Suprapubic skin (tissue), 4 donors: ENCODE measurements around the gene BTK.

Experiments used
- EP300 ChIP-seq: sonication (generic); formaldehyde crosslinking; IDR thresholded peaks from one replicate; pipeline ENCODE4 v1.6.1; 2017; ENCODE audit warnings: antibody characterized with exemption
- POLR2A ChIP-seq, 2 donors: fragments of 450-650 bp; IDR thresholded peaks; one replicate each; pipeline ENCODE4 v1.6.1; 2017; ENCODE audit warnings: antibody characterized with exemption in 2 of 2, mild to moderate bottlenecking in 2 of 2, moderate library complexity in 2 of 2
- POLR2AphosphoS5 ChIP-seq, 3 donors: sonication (generic); formaldehyde crosslinking; IDR thresholded peaks; one replicate each; pipeline ENCODE4 v1.6.1; 2017; ENCODE audit warnings: antibody characterized with exemption in 3 of 3
- TF ChIP-seq, protein P1 (sequence below), 2 donors: fragments of 200-600 bp in 1 of 2; fragments of 450-650 bp in 1 of 2; sonication (generic) in 1 of 2; IDR thresholded peaks; one replicate each; pipeline ENCODE4 v1.5.1; 2016 to 2019; ENCODE audit warnings: antibody characterized with exemption in 2 of 2, mild to moderate bottlenecking in 1 of 2, moderate library complexity in 1 of 2

DNA sequence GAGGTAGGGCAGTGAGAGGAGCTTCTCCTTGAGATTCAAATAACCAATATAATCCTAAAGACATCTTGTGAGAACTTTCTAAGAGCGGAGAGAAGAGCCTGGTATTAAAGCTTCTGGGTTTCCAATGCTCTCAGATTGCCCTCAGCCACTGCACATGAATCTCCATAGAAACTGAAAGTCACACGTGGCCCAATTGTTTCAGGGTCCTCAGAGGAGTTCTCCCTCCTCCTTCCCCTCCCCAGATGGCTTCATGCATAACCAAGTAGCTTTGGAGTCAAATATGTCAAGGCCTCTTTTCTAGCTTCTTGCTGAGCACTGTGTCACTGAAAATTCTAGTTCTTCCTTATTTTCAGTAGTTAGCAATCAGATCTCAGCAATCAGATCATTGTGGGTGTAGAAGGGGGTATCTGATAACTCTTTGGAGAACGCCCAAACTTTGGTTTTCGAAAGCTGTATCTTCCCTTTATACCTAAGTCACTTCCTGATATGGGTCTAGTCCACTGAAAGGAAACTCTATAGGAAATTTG lies 2.2 kb downstream of the BTK start:
- TF ChIP-seq, protein P1, sequence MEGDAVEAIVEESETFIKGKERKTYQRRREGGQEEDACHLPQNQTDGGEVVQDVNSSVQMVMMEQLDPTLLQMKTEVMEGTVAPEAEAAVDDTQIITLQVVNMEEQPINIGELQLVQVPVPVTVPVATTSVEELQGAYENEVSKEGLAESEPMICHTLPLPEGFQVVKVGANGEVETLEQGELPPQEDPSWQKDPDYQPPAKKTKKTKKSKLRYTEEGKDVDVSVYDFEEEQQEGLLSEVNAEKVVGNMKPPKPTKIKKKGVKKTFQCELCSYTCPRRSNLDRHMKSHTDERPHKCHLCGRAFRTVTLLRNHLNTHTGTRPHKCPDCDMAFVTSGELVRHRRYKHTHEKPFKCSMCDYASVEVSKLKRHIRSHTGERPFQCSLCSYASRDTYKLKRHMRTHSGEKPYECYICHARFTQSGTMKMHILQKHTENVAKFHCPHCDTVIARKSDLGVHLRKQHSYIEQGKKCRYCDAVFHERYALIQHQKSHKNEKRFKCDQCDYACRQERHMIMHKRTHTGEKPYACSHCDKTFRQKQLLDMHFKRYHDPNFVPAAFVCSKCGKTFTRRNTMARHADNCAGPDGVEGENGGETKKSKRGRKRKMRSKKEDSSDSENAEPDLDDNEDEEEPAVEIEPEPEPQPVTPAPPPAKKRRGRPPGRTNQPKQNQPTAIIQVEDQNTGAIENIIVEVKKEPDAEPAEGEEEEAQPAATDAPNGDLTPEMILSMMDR (IDR thresholded peaks at IDR 0.05), result no peak
- no peak for TF ChIP-seq POLR2AphosphoS5 (IDR thresholded peaks at IDR 0.05)
- no peak for TF ChIP-seq POLR2A (IDR thresholded peaks at IDR 0.05)
- TF ChIP-seq EP300, result no peak
